ENCODE results near the gene IL4R.

The IL4R gene

DNA sequence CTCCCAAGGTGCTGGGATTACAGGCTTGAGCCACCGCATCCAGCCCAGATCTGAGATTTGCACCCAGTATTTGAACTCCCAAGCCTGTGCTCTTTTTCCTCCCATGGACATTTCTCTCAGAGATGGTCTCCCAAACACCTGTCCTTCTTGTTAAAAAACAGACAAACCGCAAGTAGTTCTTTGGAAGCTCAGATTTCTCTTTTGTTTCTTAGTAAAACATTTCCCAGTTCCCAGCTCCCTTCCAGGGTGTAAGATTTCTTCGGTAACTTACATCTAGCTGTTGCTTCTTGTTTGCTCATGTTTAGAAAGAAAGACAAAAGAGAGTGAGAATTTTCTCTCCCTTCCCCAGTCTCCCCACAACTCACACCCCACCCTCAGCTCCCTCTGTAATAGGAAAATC, 36.2 kb downstream of the IL4R start:
- TF ChIP-seq, protein P1, sequence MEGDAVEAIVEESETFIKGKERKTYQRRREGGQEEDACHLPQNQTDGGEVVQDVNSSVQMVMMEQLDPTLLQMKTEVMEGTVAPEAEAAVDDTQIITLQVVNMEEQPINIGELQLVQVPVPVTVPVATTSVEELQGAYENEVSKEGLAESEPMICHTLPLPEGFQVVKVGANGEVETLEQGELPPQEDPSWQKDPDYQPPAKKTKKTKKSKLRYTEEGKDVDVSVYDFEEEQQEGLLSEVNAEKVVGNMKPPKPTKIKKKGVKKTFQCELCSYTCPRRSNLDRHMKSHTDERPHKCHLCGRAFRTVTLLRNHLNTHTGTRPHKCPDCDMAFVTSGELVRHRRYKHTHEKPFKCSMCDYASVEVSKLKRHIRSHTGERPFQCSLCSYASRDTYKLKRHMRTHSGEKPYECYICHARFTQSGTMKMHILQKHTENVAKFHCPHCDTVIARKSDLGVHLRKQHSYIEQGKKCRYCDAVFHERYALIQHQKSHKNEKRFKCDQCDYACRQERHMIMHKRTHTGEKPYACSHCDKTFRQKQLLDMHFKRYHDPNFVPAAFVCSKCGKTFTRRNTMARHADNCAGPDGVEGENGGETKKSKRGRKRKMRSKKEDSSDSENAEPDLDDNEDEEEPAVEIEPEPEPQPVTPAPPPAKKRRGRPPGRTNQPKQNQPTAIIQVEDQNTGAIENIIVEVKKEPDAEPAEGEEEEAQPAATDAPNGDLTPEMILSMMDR (IDR thresholded peaks at IDR 0.05; ENCODE audit: low read depth, low read length, missing control alignments), result no peak
- no peak overlapping the region for H3K4me3 ChIP-seq (ENCODE audit: low read depth, low read length)
- DNase-seq (ENCODE audit: low read depth), result no peak

DNA sequence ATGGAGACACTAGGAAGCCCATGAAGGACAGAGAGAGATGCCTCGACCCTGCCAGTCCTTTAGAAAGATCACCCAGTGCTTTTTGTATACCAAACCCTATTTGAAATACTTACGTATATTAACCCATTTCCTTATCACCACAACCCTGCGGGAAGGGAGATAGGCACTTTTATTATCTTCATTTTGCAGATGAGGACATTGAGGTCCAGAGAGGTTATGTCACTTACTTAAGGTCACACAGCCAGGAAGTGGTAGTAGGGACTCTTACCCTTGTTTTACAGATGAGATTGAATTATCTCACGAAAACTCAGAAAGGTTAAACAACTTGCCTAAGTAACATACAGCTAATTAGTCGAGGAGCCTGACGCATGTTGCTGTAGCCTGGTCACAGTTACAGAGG, 38.2 kb downstream of the IL4R start:
- no peak overlapping the region for H3K4me3 ChIP-seq (ENCODE audit: low read depth, low read length)
- TF ChIP-seq, protein P1 (IDR thresholded peaks at IDR 0.05; ENCODE audit: low read depth, low read length, missing control alignments), result no peak
- DNase-seq (ENCODE audit: low read depth), result no peak

DNA sequence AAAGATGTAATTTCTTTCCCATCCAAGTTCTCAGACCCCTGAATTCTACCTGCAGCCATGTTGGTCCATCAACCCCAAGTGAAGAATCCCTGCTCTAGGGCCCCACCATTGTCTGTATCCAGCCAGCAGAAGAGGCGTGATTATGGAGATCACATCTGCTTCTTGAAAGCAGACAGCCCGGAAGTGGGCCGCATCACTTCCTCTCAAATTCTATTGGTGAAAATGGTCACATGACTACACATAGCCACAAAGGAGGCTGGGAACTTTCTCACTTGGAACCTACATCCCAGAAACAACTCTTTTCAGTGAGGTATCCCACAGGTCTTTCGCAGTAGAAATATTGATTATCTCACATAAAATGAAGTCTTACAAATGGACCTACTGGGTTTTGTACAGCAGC, 40.1 kb downstream of the IL4R start:
- no peak for DNase-seq (ENCODE audit: low read depth)
- TF ChIP-seq, protein P1 (IDR thresholded peaks at IDR 0.05; ENCODE audit: low read depth, low read length, missing control alignments), result no peak

DNA sequence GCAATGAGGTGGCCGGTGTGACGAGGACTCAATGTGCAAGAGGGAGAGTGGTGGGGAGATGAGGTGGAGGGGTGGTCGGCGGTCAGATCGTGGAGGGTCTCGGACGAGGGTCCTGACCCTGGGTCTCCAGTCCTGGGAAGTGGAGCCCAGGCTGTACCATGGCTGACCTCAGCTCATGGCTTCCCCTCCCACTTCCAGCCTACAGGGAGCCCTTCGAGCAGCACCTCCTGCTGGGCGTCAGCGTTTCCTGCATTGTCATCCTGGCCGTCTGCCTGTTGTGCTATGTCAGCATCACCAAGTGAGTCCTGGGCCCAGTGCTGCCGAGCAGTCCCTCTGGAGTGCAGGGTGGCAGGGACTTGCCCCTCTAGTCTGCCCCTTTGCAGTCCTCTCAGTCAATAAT, 41.8 kb downstream of the IL4R start:
- TF ChIP-seq, protein P1 (IDR thresholded peaks at IDR 0.05; ENCODE audit: low read depth, low read length, missing control alignments), result peak; percentile 56
- no peak overlapping the region for H3K4me3 ChIP-seq (ENCODE audit: low read depth, low read length)
- no peak for DNase-seq (ENCODE audit: low read depth)

More for the DNA sequence above, 40.1 kb downstream of the IL4R start:
- no peak overlapping the region for H3K4me3 ChIP-seq (ENCODE audit: low read depth, low read length)

DNA sequence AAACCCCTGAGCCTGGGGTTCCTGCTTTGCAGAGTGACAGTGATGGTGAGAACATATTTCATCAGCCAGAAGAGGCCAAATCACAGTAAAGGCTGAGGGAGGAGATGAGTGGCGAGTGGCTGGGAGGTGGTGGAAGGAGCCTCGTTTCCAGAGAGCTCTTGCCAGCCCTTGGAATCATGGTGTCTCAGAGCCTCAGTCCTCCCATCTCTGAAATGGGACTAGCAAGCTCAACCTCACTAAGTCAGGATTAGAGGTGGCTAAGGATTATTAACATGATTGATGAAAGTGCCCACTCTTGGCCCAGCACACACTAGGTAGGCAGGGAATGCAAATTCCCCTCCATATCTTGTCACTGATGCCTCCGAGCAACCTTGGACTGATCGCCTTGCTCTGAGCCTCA, 43.0 kb downstream of the IL4R start:
- TF ChIP-seq, protein P1 (IDR thresholded peaks at IDR 0.05; ENCODE audit: low read depth, low read length, missing control alignments), result no peak
- no peak for DNase-seq (ENCODE audit: low read depth)
- no peak overlapping the region for H3K4me3 ChIP-seq (ENCODE audit: low read depth, low read length)

DNA sequence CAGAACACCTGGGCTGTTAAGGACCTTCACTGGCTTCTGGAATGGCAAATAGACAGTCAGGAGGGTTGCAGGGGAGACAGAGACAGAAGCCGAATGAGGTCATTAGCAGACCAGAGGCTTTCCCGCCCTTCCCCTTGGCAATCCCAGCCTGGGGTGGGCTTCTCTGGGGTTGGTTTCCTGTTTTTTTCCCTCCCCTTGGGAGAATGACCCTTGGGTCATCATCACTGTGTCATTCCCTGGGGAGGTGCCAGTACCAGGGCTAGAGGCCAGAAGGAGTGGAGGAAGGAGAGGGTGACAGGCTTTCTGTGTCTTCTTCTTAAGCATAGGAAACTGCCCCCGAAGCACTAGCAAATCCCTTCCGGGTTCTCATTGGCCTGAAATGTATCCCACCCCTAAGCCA, 45.3 kb downstream of the IL4R start:
- TF ChIP-seq, protein P1 (IDR thresholded peaks at IDR 0.05; ENCODE audit: low read depth, low read length, missing control alignments), result no peak
- H3K4me3 ChIP-seq (ENCODE audit: low read depth, low read length), result no peak overlapping the region

DNA sequence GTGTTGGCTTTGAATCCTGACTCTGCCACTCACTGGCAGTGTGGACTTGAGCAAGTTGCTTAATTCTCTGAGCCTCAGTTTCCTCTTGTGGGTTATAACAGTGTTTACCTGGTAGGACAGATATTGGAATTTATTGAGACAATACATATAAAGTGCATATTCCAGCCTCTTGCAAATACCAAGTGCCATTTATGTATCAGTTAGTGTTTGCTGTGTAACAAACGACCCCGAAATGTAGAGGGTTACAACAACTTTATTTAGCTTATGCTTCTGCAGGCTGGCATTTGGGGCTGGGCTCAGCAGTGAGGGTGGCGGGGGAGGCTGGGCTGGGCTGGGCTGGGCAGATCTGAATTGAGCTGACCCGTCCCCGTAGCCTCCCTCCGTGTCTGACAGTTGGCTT, 45.8 kb downstream of the IL4R start:
- TF ChIP-seq, protein P1 (IDR thresholded peaks at IDR 0.05; ENCODE audit: low read depth, low read length, missing control alignments), result no peak
- H3K4me3 ChIP-seq (ENCODE audit: low read depth, low read length), result no peak overlapping the region
- no peak for DNase-seq (ENCODE audit: low read depth)

More for the DNA sequence above, 45.3 kb downstream of the IL4R start:
- no peak for DNase-seq (ENCODE audit: low read depth)
